MM.1S (cell line): ENCODE measurements around the gene CCDC87.

ENCODE experiments used
- EZH2phosphoT487 ChIP-seq: fragments of 300-600 bp; sonication (generic); IDR thresholded peaks from 2 replicates; pipeline ENCODE4 v1.6.1; 2018; ENCODE audit warnings: antibody characterized with exemption, low read length
- TF ChIP-seq, protein P1 (sequence below): fragments of 300-600 bp; sonication (generic); IDR thresholded peaks from 2 replicates; pipeline ENCODE4 v1.5.1; 2016; ENCODE audit warnings: antibody characterized with exemption, low read length, mixed read lengths

DNA sequence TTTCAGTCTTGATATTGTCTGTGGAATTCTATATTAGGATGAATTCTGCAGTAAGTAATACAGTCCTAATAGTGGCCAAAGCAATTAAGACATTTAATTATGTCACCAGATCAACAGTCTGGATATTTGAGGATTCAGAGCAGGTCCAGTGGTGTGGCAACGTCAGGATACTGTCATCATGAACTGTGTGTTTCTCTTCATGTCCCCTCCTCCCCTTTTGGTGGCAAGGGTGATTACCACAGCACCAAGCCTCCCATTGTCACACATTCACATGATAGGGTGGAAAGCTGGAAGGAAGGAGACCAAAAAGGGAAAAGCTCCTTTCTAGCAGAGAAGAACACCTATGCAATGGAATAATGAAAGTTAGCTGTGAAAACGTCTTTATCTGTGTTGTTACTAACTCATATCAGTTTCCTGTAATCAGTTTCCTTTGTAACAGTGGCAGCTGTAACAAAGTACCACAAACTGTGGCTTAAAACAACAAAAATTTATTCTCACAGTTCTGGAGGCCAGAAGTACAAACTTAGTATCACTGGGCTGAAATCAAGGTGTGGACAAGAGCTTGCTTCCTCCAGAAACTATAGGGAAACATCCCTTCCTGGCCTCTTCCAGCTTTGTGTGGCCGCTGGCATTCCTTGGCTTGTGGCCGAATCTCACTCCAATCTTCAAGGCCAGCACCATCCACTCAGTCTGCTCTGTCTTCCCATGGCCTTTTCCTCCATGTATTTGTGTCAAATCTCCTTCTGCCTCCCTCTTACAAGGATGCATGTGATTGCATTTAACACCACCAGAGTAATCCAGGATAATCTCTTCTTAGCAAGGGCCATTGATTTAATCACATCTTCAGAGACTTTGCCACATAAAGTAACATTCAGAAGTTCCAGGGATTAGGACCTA is 17.1 kb upstream of the CCDC87 start:
- TF ChIP-seq, protein P1, sequence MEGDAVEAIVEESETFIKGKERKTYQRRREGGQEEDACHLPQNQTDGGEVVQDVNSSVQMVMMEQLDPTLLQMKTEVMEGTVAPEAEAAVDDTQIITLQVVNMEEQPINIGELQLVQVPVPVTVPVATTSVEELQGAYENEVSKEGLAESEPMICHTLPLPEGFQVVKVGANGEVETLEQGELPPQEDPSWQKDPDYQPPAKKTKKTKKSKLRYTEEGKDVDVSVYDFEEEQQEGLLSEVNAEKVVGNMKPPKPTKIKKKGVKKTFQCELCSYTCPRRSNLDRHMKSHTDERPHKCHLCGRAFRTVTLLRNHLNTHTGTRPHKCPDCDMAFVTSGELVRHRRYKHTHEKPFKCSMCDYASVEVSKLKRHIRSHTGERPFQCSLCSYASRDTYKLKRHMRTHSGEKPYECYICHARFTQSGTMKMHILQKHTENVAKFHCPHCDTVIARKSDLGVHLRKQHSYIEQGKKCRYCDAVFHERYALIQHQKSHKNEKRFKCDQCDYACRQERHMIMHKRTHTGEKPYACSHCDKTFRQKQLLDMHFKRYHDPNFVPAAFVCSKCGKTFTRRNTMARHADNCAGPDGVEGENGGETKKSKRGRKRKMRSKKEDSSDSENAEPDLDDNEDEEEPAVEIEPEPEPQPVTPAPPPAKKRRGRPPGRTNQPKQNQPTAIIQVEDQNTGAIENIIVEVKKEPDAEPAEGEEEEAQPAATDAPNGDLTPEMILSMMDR = no peak
- no peak for TF ChIP-seq EZH2phosphoT487
